Myocyte (in vitro differentiated cells): ENCODE results near the gene SERP2. TPM values are rescaled to one million over a fixed set of nuclear protein-coding genes. Genes with fewer than 3 reads are reported as not detected.
"Not testable (repeated sequence)": the region's sequence is repeated elsewhere in the genome, so short reads cannot be mapped to it uniquely, and the experiment has no call there.

Experiments
- DNase-seq: peaks from one replicate; pipeline ENCODE4 v3.0.0-alpha.2; 2012; ENCODE audit warnings: low read depth
- polyA plus RNA-seq: library from polyadenylated mRNA; unstranded; fragments of >200 nt; gene quantifications from one replicate; pipeline ENCODE4 v1.2.1, GENCODE V29; 2012; ENCODE audit warnings: missing spikeins
- total RNA-seq: library from RNA; depleted of rRNA; stranded (reverse); fragments of >200 nt; gene quantifications from 2 replicates; pipeline ENCODE4 v1.2.3, GENCODE V29; 2014

SERP2 gene
- total RNA-seq: 1.9 and 2.0 TPM in 2 replicates
- 3.6 TPM for polyA plus RNA-seq

DNA sequence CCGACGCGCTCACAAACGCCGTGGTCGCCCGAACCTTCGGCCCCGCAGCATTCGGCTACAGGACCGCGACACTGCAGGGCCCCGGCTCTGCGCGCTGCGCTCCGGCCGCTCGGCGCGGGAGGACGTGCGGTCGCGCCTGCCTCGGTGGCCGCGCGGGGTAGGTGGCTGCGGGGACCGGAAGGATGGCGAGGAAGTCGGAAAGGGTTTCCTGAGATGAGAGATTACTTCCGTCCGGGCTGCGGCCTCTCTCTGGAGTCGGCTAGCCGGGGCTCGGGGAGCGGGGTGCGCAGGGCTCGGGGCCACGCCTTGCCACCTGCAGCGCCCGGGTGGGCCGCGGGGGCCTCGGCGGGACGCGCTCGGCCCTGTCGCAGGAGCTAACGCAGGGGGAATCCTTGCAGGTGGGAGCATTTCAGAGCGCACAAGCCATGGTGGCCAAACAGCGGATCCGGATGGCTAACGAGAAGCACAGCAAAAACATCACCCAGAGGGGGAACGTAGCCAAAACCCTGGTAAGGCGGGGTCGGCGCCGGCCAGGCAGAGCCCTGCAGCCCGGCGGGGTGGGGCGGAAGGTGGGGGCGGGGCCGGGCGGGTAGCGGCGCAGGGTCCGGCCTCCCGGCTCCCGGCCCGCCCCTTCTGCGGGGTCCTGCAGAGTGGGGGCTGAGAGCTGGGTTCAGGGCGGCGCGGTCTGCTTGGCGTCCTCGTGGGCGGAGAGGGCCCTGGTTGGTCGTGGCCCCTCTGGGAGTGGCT lies at the start of gene SERP2:
TSS of gene SERP2 (plus strand) at position 224 of the 747 bp plus-strand sequence. CDS start at position 426, 202 bp downstream.
- no peak for DNase-seq

- DNase-seq: no peak
Observed at GRCh38 chr13:44326961-44327360, 46.7 kb upstream of the SERP2 start.

GRCh38 chr13:44329041-44329440 lies 44.6 kb upstream of the SERP2 start:
- DNase-seq: not testable (repeated sequence)

GRCh38 chr13:44329909-44330545 lies 43.6 kb upstream of the SERP2 start:
- peak; percentile 55 for DNase-seq

GRCh38 chr13:44331446-44331845 lies 42.2 kb upstream of the SERP2 start:
- DNase-seq: no peak

GRCh38 chr13:44331912-44332851 lies 41.4 kb upstream of the SERP2 start:
- DNase-seq: peak; percentile 79

DNA sequence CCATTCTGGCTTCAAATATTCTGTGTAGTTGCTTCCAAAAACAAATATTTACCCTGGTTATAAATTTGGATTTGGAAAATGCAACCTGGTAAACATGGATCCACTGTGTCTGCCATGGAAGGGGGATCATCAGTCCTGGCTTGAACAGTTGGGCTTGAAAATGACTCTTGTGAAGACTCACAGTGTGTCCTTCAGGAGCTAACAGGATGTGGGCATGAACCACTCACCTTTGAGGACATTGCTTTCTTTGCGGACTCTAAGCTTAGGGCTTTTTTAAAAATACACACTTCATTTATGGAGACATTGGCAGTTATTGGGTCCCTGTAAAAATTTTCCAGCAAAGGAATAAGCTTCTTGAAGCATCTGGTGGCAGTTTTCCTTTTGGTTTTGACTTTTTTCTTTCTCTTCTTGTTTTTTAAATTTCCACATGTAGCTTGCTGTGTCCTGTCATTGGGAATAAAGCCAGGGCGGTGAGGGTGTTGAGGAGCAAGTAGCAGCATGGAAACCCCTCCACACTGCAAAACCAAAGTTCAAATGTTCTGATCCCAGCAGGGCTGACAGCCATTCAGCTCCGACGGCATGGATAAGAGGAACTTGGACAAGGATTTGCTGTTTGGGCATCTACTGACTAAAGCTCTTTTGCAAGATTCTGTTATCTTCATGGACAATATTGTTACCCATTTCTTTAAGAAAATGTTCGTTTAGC lies 39.5 kb upstream of the SERP2 start:
- DNase-seq: no peak

DNA sequence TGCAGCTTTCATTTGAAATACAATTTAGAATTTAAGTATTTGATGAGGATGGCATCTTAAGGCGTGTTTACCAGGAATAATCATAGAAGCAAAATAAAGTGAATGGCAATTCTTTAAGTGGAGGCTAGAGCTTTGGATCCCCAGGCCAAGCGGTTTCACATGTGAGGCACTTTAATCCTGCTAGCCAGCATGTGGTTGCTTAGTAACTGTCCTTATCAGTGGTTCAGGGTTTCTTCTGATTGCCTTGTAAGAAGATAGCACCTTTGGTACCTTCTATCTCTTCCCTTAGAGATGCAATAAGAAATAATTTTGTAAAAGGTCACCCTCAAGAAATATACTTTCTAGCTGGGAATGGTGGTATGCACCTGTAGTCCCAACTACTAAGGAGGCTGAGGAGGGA lies 38.9 kb upstream of the SERP2 start:
- no peak for DNase-seq

DNA sequence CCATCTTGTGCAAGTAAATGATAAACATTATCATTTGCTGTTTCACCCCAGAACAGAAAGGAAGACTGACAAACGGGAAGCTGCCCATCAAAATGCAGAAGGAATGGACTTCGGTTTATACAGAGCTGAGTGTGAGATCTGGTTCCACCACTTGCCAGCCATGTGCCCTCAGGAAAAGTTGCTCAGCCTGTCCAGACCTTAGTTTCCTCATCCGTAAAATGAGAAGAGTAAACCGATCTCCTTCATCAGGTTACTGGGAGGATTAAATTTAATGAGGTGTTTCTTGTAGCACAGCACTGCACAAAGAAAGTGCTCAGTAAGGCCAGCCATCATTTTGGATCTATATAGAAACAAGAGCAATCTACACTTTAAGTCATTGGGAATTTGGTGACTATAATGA lies 36.7 kb upstream of the SERP2 start:
- no peak for DNase-seq

GRCh38 chr13:44337581-44337980 lies 36.0 kb upstream of the SERP2 start:
- no peak for DNase-seq

DNA sequence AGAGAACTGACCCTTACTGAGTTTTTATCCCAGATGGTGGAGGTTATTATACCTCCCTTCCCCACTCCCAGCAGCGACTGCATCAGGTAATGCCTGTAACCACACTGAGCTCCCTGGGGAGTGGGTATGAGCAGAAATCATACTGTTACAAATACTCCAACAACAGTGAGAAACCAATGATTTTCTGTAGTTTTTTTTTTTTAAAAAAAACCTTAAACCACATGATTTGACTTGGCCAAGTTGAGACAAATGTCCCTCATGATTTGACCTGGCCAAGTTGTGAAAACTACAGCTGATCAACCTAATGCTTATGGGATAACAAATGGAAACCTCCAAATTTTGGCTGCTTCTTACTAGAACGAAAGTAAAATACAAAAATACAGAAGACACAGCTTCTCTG lies 33.1 kb upstream of the SERP2 start:
- DNase-seq: no peak

DNA sequence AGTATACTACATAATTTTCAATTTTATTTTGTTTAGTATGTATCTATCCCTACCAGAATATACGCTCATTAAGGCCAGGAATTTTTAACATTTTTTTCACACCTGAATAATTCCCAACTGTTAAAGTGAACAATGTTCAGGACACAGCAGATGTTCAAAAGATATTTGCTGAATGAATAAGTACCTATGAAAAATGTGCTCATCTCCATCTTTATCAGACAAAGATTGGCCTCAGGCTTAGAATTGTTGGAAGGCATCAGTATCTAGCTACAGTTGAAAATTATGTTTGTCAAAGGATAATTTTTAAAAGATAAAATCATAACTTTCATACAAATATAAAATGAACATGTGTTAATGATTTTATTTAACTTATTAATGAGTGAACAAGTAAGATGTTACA lies 30.9 kb upstream of the SERP2 start:
- DNase-seq: no peak

GRCh38 chr13:44346534-44346933 lies 27.1 kb upstream of the SERP2 start:
- DNase-seq: no peak

DNA sequence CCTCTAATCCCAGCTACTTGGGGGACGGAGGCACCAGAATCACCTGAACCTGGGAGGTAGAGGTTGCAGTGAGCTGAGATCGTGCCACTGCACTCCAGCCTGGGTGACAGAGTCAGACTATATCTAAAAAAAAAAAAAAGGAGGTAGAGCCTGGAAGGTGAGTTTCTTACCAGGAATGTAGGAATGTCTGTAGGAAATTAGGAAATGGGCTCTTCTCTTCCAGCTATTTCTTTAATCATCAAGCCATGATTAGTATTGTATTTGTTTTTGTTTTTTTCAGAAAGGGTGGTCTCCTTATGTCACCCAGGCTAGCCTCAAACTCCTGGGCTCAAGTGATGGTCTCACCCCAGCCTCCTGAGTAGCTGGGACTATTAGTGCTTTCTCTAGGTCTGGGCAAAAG lies 26.3 kb upstream of the SERP2 start:
- DNase-seq: no peak

DNA sequence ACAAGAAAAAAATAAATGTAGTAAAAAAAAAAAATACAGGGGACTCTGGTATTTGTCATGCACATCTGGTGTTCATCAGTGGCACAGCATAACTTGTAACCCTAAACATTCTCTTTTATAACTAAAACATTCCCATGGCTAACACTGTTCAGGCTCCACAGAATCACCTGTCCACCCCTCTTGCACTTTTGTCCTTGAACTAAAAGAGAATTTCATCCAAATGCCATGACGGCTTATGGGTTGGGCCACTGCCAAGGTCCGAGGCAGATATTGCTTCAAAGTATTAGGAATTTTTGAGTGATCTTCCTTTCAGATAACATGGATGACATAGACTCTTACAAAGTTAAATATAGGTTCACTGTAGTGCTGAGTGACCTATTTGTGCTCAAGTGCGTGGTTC lies 25.7 kb upstream of the SERP2 start:
- no peak for DNase-seq

- no peak for DNase-seq
Observed at GRCh38 chr13:44350775-44351504, 22.7 kb upstream of the SERP2 start.

DNA sequence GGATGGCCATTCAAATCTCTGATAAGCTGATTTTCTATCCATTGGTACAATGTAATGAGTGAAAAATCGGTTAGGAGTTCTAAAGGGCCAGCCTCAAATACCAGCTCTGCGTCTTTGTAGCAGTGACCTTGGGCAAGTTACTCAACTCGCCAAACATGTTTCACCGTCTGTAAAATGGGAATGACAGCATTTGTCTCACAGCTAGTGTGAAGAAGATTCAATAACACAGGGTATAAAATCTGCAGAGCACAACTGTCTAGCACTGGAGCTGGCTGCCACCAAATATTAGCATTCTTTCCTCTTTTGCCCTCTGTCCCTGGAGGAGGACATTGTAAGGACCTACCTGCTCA lies 22.1 kb upstream of the SERP2 start:
- no peak for DNase-seq

DNA sequence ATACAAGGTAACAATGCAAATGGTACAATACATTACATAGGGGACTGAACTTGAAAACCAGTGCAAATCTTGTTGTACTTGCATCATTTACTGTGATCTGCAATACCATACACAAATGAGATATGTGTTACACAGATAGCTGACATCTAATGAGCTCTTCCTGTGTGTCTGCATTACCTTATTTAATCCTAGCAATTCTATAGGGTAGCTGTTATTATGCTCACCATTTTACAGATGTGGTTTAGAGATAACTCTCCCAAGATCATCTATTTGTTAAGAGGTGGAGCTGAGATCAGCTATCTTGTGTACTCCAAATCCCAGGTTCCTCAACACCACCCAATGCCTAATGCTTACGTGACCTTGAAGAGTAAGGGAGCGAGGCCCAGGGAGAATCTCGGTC lies 21.4 kb upstream of the SERP2 start:
- DNase-seq: no peak

- peak; percentile 42 for DNase-seq
Observed at GRCh38 chr13:44352671-44353070, 21.0 kb upstream of the SERP2 start.

DNA sequence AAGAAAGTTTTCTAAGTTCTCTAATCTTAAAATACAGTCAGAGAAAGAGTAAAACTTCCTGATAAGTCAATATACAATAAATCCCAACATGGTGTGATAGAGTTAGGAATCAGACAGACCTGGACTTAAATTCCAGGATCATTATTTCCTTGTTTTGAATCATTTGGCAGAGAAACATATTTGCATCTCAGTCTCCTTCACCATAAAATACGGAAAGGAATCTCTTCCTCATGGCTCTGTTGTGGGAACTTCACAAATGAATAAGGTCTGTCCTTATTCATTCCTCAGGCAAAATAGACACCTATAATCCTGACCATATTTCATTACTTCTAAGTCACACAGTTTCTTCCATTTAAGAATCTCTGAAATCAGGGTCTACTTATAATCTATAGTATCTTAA lies 19.3 kb upstream of the SERP2 start:
- DNase-seq: no peak

DNA sequence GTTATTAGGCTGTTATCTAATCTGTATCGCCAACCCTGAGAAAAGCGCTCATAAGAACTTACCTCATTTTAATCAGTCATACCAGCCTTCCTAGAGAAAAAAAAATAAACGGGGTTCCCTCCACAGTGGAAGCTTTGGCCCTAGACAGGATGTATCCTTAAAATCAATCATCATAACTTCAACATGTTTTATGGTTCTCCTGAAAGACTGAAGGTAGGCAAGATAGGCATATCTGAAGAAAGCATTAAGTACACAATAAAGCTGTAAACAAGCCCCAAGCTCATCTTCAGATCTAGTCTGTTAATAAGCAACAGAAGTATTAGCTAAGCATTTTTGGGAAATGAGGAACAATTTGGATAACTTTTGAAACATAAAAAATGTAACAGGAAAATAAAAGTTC lies 18.7 kb upstream of the SERP2 start:
- no peak for DNase-seq
